ENCODE results near the gene TEX35.
"Not testable (repeated sequence)": the region's sequence is repeated elsewhere in the genome, so short reads cannot be mapped to it uniquely, and the experiment has no call there.

Gene TEX35

DNA sequence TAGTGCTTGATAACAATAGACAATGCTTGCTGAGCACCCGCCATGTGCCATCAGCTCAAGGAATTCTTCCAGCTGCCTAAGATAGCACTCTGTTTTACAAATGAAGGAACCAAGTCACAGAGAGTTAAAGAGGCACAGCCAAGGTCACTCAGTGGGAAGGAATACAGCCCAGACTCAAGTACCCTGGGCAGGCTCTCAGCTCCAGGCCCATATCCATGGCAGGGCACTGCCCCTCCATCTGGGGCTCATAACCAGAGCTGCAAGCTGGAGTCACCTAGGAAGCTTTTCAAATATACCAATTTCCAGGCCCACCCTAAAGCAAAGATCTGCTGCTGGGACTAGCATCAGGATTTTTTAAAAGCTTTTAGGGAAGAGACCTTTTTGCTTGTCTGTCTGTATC is 17.8 kb upstream of the TEX35 start:
- DNase-seq: no peak

DNA sequence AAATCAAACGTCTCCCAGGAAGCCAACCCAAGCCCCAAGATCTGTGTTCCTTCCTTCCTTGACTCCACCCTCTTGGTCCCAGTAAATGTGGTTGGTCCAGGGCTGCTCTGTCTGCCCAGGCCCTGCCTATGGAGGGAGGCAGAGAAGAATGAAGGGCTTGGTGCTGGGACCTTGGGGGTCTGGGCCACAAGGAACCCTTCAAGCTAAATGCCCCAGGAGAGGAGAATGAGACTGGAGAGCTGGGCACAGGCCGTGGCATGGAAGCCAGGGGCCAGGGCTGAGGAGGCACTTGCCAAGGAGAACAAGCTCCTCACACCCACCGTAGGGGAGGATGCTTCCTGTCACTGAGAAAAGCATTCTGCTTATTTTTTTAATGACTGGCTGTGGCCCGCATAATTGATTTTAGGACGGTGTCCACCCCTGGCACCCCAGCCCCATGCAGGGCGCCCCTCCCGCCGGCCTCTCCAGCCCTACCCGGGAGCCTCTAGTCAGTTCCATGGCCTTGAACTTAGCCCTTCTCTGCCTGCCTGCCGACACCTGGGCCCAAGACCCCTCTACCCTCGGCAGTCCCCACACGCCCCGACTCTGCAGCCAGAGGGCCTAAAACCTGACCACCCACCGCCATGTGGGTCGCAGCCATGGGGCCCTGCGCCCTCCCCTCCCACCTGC is 17.0 kb upstream of the TEX35 start:
- DNase-seq: no peak

DNA sequence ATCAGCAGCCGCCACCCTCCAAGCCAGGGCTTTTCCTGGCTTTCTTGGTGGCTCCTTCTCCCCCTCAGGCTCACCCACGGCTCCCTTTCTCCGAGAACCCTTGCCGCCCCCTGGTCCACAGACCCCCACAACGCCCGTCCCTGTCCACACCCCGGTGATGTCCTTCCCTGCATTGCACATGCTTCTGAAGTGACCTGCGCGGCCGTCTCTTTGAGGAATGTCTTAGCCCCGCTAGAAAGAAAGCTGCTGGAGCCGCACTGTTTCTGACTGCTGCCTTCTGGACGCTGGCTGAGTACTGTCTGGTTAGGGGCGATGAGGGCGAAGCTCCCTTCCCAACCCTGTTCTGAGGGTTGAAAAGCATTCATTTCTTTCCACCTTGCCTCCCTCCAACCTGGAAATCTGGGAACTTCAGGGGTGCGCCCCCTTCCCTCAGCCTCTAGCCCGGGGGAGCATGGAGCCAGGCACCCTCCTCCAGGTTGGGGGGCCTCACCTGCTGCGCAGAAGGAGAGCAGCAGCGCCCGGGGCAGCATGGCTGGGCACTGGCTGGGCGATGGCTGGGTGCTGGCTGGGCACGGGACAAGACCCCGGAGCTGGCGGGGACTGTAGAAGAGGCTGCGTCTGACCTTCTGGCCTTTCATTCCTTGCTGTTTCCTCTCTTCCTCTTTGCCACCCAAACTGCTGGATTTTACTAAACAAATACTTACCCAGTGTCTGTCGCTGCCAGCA is 16.3 kb upstream of the TEX35 start, which contains the start of gene CLEC20A:
Gene CLEC20A (minus strand): TSS at position 555 of the 726 bp plus-strand sequence. CDS start 25 bp downstream, at position 530.
- no peak for DNase-seq

DNA sequence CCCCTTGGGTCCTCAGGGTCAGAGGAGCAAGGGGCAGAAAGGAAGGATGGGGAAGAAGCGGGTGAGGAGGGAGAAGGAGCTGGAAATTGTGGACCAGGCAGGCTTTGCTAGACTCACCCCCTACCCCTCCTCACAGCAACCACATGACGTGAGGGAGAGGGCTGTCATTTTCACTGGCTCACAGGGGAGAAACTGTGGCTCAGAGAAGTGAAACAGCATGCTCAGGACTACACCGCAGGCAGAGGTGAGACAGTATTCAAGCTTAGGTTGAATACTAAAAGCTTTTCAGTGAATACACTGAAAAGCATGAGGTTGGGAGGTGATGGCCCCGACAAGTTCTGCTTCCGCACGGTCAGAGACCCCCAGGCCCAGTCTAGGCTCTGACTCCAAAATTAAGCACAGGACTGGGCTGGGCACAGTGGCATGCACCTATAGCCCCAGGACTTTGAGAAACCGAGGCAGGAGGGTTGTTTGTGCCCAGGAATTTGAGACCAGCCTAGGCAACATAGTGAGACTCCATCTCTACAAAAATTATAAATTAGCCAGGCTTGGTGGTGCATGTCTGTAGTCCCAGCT is 14.9 kb upstream of the TEX35 start:
- DNase-seq: no peak

DNA sequence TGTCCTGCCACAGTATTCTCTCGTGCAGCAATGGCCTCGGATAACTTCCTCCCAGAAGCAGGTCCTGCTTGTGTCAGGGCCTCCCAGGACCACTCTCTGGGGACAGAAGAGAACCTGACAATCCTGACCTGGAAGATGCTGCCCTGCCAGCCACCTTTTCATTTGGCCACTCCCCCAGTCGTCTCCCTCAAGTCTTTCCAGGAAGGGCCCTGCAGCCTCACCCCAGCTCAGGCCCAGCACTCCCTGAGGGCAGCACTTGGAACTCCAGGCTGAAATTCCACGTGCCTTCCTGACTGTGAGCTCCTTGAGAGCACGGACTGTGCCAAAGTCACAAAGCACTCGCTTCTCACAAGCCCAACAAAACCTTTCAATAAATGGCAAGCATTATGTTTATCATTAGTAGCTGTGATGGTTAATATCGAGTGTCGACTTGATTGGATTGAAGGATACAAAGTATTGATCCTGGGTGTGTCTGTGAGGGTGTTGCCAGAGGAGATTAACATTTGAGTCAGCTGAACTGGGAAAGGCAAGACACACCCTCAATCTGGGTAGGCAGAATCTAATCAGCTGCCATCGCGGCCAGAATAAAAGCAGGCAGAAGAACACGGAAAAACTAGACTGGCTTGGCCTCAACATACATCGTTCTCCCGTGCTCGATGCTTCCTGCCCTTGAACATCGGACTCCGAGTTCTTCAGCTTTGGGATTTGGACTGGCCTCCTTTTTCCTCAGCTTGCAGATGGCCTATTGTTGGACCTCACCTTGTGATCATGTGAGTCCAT is 13.8 kb upstream of the TEX35 start:
- no peak for DNase-seq

DNA sequence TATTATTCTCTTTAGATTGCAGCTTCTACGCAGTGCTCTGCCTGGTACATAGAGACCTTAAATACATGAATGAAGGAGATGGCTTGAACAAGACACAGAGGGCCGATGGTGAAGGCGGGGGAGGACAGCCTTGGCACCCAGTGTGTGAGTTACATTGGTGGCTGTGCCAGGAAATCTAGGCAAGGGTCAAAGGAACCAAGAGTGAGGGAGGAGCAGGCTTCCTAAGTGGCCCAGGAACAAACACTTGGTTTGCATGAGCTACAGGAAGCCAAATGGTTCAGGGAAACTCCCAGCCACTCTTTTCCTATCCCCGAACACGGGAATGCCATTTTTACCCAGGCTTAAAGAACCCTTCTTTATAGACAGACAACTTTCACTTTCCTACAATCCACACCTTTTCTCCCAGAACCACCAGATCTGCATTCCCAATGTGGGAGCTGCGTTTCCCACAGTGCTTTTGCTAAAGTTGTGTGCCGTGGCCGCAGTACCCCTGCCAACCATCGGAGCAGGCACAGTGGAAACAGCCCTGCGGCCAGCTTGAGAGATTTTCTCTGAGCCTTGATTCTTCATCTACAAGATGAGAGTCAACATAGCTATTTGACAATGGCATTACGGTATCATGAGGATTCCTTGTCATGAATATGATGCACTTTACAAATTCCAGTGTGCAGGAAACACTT is 12.7 kb upstream of the TEX35 start:
- DNase-seq: no peak

DNA sequence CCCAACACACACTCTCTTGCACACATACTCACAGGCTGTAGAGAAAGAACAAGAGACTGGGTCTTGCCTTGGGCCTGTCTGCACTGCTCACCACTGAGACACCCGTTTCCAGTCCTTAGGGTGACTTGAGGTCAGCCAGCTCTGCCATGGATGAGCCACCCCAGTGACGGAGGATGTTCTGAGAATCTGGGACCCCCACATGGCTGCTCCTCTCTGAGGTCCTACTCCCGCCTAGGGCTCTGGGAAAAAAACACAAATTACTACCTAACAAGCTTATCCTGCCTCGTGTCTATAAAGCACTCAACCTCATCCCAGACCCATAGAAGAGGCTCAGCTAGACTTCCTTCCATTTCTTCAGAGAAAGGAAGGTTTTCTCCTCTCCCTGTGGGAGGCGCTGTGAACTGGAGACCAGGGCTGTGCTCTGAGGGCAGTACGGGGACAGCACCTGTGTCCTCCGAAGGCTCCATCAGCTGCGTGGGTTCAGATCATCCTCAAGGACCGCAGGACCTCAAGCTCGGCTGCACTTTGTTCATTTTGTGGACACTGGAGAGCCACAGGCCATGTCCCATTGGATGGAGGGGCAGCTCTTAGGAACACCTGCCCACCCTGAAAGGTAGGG is 11.9 kb upstream of the TEX35 start:
- DNase-seq: no peak

DNA sequence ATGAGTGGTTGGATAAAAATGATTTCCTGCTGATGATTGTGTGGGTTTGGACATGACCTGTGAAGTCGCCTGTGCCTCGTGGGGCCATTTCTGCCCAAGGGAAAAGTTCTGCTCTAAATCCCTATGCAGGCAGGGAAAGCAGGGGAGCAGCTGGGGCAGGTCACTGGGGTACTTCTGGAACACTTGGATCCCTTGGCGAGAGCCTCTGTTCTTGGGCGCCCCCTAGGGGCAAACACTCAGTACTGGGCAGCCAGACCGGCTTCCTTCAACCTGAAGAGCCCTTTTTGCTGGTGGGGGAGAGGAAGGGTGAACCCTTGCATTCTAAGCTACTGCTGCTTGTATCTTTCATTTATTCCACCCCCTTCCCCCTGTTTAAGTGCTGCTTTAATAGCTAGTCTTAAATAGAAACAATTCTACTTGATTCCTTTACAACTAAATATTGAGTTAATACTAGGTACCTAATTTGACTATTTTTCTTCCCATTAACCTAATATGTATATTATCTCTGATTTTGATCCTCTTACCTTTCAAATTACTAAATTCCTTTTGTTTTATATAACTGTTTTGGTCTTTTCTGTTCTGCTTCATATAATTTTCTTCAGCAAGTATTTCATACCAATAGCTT is 11.1 kb upstream of the TEX35 start:
- no peak for DNase-seq

DNA sequence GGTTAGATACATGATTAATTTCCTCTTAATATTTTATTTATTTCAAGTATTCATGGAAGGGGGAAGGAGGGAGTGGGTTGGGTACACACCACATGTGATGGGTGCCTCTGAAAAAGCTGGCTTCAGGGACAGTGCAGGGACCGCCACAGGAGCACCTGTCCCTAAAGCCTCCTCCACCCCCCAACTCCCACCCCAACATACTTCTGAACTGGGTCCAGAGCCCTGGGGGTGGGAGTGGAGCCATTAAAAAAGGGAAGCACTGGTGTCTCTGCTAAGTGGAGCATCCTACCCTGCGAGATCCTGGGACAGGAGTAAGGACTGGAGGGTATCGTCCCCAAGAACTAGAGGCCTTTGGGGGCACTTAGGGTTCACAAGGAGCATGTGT is 10.6 kb upstream of the TEX35 start:
- no peak for DNase-seq

DNA sequence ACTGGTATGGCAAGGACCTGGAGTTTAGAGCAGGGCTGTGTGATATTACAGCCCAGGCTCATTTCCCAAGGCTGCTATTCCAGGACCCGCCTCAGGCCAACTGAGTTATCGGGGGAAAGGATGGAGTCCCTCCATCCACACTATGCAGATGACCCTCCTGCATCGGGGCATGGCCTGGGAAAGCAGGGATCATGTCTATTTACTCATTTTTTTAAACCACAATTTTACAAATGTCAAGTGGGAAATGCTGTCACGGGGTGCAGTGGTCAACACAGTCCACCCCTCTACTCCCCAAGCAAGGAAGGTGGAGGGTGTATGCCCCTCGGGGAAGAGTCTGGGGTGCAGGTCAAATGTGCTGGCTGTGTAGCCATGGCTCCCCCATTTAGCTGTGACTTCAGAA is 10.1 kb upstream of the TEX35 start:
- no peak for DNase-seq

DNA sequence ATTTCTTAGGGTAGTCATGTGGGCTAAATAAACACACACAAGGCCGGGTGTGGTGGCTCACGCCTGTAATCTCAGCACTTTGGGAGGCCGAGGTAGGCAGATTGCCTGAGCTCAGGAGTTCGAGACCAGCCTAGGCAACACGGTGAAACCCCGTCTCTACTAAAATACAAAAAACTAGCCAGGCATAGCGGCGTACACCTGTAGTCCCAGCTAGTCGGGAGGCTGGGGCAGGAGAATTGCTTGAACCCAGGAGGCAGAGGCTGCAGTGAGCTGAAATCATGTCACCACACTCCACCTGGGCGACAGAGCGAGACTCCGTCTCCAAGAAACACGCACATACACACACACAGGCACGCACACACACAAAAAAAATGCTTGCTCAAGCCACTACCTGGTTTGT is 9.6 kb upstream of the TEX35 start:
- DNase-seq: not testable (repeated sequence)

DNA sequence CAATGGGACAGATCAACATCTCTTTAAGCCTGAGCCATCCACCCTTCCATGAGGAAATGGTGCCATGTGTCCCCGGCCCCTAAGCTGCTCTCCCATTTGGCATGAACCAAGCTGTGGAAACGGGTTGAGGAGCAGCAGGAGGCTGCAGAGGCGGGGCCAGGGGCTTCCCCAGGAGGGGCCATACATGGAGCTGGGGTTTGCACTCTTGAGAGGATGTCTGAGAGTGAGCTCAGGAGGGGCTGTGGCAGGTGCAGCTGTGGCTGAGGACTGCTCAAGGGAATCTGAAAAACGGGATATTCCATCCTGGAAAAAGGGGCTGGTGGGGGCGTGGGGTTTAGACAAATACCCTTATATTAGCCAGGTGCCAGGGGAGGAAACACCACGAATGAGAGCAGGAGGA is 9.1 kb upstream of the TEX35 start:
- no peak for DNase-seq

DNA sequence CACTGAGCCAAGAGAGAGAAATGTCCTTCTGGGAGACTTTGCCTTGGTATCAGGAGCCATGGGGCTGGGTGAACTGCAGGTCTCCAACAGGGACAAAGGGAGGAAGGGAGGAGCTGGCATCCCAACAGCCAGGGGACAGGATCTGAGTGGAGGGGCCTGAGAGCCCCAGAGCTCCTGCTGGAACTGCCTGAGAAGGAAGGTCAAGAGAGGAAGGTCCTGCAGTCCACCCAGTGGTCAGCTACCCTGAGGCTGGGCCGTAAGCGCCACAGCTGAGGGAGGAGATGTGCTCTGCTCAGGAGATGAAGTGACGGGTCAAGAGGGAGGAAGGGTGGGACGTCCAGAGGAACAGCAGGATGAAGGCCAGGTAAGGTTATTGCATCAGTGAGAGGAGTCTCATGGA is 8.6 kb upstream of the TEX35 start:
- no peak for DNase-seq

DNA sequence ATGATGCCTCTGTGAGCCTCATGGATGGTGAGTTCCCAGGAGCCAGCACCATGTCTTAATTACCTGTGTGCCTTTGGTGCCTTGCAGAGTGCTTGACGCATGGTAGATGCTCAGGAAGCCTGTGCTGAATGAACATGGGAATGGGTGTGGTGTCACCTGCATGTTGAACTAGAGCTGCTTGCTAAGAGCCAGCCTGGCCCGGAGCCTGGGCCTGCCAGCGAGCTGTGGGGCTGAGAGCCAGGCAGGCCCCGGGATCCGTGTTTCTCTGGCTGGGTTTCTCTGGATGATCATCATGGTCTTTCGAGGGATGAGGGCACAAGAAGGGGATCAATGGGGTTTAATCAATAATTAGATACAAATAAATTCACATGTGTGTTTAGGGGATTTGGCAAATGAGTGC is 6.7 kb upstream of the TEX35 start:
- DNase-seq: no peak

DNA sequence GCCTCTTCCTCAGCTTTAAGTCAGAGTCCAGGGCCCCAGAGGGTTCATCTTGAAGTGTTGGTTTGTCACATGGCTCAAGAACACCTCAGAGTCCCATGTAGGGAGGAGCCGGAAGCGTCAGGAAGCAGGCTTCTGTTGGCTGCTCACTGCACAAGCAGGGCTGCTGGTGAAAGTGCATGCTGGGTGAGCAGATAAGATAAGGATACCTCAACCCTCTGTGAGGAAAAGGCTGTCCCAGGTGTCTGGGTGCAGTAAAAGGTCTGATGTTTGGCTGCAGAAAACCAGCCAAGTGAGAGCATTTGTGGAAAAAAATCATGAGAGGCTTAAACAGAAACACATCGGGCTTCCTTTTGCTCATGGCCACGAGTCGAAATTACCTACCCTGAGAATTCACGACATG is 6.2 kb upstream of the TEX35 start:
- DNase-seq: no peak

DNA sequence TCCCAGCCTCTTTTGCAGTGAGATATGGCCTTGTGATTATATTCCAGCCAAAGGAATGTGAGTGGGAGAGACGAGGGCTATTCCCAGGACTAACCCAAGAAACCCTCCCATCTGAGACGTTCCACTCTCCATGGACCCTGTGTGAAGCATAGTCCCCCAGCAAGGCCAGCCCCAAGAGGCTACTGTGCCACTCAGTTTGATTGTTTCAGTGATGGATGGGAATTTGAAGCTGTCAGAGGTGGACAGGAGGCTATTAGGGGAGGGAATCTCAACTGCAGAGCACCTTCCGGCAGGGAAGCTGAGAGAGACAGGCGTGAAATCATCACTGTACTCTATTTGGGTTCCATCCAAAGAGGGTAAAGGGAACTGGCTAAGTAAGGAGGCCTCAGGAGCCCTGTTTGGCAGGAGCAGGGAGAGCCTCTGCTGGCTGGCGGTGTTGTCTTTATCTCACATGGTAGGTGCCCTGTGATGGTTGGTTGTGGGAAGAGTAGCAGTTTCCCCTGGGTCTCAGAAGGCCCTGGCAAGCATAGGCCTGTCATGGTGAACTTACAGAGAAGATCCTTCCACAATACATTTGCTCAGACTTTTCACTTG is 3.4 kb upstream of the TEX35 start:
- no peak for DNase-seq

DNA sequence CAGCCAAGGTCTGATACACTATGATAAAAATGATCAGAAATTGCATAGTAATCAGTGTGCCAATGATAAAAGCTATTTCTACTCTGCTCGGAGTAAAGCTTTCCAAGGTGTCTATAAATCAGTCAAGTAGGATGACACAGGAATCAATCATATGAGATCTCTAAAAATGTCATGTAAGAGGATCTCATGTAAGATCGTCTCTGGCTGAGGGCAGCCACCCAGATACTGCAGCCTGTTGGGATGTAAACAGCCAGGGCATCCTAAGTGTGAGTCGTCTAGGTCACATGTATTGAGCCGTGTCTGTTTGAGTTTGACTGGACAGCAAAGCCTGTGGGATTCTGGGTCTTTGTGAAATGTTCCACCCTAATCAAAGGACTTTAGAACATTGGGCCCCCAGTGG is 2.8 kb upstream of the TEX35 start:
- no peak for DNase-seq

DNA sequence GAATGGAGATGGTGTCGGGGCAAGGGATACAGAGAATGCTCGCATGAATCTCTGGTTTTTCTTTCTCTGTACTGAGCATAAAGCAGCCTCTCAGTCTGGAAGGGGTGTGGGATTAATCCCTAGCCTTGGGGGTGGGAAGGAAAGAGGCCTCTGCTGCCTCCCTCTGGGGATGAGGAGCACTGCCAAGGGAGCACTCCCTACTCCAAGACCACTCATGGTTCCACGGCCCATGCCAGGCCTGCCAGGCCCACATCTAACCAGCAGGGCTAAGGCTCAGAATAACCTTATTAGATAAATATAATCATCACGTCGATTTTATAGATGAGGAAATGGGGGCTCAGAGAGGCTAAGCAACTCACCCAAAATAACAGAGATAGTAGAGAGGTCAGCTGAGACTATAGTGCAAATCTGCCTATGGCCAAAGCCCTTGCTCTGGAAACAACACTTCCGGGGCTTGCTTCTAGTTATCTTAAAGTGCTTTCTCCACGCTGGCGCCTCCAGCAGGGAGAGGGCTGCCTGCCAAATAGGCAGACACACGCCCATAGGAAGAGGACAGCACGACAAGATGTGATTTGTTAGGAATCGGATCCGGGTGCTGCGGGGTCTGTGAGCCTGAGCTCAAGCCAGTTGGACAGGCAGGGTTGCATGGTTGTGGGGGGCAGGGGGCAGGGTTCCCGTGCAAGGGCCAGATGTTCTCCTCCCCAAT is 522 bp downstream of the TEX35 start:
- no peak for DNase-seq

DNA sequence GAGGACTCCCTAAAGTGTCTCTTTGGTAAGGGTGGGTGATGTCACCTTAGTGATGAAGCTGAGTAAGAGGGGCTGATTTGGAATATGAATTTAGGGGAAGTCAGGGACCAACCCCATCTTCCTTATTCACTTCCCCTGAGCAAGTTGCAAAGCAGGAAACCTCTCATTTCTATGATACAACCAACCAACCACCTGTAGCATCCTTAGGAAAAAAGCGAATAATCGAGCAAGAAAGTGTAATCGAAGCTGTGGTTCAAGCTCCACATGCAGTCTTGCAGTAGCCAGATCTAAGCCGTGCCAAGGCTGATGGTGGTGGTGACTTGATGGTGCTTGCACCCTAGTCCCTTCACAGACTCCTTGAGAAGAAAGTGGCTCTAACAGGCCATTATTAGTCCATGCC is 3.2 kb downstream of the TEX35 start:
- DNase-seq: no peak

DNA sequence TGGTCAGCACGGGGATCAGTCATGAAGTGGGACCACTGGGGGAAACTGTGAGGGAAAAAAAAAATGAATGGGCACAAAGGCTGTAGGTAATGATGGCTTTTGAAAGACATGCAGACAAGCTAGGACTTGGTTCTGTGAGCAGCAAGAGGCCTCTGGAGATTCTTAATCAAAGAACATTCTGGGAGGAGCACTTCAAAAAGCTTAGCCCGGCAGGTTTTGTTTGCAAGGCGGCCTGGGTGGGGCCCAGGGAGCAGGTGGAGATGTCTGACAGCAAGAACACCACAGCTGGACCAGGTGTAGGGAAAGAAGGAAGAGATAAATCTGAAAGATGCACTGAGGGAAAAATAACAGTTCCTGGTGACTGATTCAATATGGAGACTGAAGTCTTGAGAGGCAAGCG is 6.0 kb downstream of the TEX35 start:
- DNase-seq: peak; percentile 63

DNA sequence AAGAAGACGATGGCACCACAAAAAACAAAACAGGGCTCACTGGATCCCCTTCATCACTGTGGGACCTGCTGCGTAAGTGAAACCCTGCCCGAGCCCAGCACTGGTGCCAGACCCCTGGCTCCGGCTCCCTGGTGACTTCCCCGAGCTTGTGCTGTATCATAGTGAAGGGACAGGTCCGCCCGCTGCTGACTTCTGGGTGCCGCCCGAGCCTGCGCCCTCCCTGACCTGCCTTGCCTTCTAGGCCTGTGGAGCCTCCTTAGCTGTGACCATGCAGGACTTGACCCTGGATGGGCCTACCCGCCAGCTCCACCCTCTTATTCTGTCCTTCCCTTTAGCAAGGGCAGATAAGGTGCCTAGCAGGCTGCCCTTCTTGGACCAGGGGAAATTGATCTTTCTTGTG is 7.9 kb downstream of the TEX35 start:
- no peak for DNase-seq
